A549 (cell line): ENCODE data around the gene FAH. TPM values are rescaled to one million over a fixed set of nuclear protein-coding genes. Genes with fewer than 3 reads are reported as not detected.

Experiments used
- ATAC-seq, 2 experiments: fragments of 200-7000 bp in 1 of 2; fragments of >200 bp in 1 of 2; cut with Nextera tagmentation in 1 of 2; cut with Tn5 transposase in 1 of 2; 3 replicates each; pipeline versions ENCODE4 v1.8.0 to v1.9.1; 2018 to 2020; ENCODE audit warnings: mild to moderate bottlenecking in 1 of 2, moderate library complexity in 1 of 2
- CTCF ChIA-PET: fragments of 300-600 bp; sonication (Branson Sonifier 250); formaldehyde crosslinking; extraction: SDS; loops from one replicate; lab custom pipeline; 2021; ENCODE audit warnings: antibody characterized with exemption, inconsistent platforms; lab: Yijun Ruan, JAX
- POLR2A ChIA-PET: fragments of 350-600 bp; formaldehyde crosslinking; extraction: SDS; loops from one replicate; lab custom pipeline; 2021; ENCODE audit warnings: antibody characterized with exemption, inconsistent platforms; lab: Yijun Ruan, JAX
- DNase-seq, 2 experiments: peaks; one replicate each; pipeline versions ENCODE4 v3.0.0 to v3.0.0-alpha.2; 2011 to 2016; ENCODE audit warnings: low read depth in 1 of 2, low spot score in 1 of 2
- FAIRE-seq: peaks from 2 replicates; lab custom pipeline; 2011; peaks lifted over from hg19 to GRCh38; lab: Jason Lieb, UNC
- H3K27ac ChIP-seq, 2 experiments: fragments of >200 bp; sonication (Bioruptor Twin); formaldehyde crosslinking; 3 replicates each; pipeline ENCODE4 v1.5.1; 2016 to 2017
- H3K4me1 ChIP-seq: fragments of >200 bp; sonication (Bioruptor Twin); formaldehyde crosslinking; 3 replicates; pipeline ENCODE4 v1.6.1; 2016
- H3K4me2 ChIP-seq: fragments of >200 bp; sonication (Bioruptor Twin); formaldehyde crosslinking; 3 replicates; pipeline ENCODE4 v1.6.1; 2016
- H3K4me3 ChIP-seq: fragments of >200 bp; sonication (Bioruptor Twin); formaldehyde crosslinking; 3 replicates; pipeline ENCODE4 v1.5.1; 2016
- H3K9me3 ChIP-seq: fragments of >200 bp; sonication (Bioruptor Twin); formaldehyde crosslinking; 3 replicates; pipeline ENCODE4 v1.6.1; 2016
- CEBPB ChIP-seq, 2 experiments: fragments of >200 bp in 1 of 2; sonication (Bioruptor Twin) in 1 of 2; formaldehyde crosslinking in 1 of 2; IDR thresholded peaks; 2 replicates each; pipeline ENCODE4 v1.6.1; 2012 to 2016
- CHD2 ChIP-seq: fragments of 150-350 bp; IDR thresholded peaks from 2 replicates; pipeline ENCODE4 v1.6.1; 2014; ENCODE audit warnings: low read length; ENCODE audit not compliant: partially characterized antibody
- CHD4 ChIP-seq: fragments of 200-600 bp; sonication (generic); IDR thresholded peaks from 2 replicates; pipeline ENCODE4 v1.6.1; 2016; ENCODE audit warnings: antibody characterized with exemption, mild to moderate bottlenecking, borderline replicate concordance
- ESRRA ChIP-seq: fragments of 150-350 bp; IDR thresholded peaks from 2 replicates; pipeline ENCODE4 v1.6.1; 2014; ENCODE audit warnings: mild to moderate bottlenecking, low read length, borderline replicate concordance
- FOSL2 ChIP-seq, 2 experiments: fragments of 450-650 bp in 1 of 2; fragments of >200 bp in 1 of 2; sonication (Bioruptor Twin) in 1 of 2; formaldehyde crosslinking; IDR thresholded peaks; 2 replicates each; pipeline versions ENCODE4 v1.5.0 to v1.6.1; 2016 to 2020; ENCODE audit warnings: mild to moderate bottlenecking in 1 of 2, moderate library complexity in 1 of 2
- HOXB13 ChIP-seq: fragments of 250-450 bp; sonication (Bioruptor Pico); IDR thresholded peaks from 2 replicates; pipeline ENCODE4 v1.5.0; 2020; ENCODE audit warnings: low read depth, mild to moderate bottlenecking, moderate library complexity
- HOXB5 ChIP-seq: fragments of 250-450 bp; sonication (Bioruptor Pico); IDR thresholded peaks from 2 replicates; pipeline ENCODE4 v1.5.0; 2020; ENCODE audit warnings: mild to moderate bottlenecking, moderate library complexity
- MAFK ChIP-seq: fragments of 450-650 bp; IDR thresholded peaks from 2 replicates; pipeline ENCODE4 v1.6.1; 2014; ENCODE audit not compliant: partially characterized antibody
- NFE2L2 ChIP-seq: fragments of 150-350 bp; conservative IDR thresholded peaks from 2 replicates; pipeline ENCODE4 v1.6.1; 2014; ENCODE audit warnings: low read length
- NR3C1 ChIP-seq: fragments of >200 bp; sonication (Bioruptor Twin); formaldehyde crosslinking; IDR thresholded peaks from 3 replicates; pipeline ENCODE4 v1.6.1; 2017
- PHF8 ChIP-seq: fragments of 200-600 bp; sonication (generic); IDR thresholded peaks from 2 replicates; pipeline ENCODE4 v1.6.1; 2016; ENCODE audit warnings: low read depth, mild to moderate bottlenecking, antibody characterized with exemption, moderate library complexity, borderline replicate concordance
- POLR2A ChIP-seq: IDR thresholded peaks from 2 replicates; pipeline ENCODE4 v1.6.1; 2012; ENCODE audit warnings: mild to moderate bottlenecking, low read length
- POLR2AphosphoS2 ChIP-seq: conservative IDR thresholded peaks from 2 replicates; pipeline ENCODE4 v1.6.1; 2012; ENCODE audit warnings: low read length, improper control_type of control experiment, inconsistent platforms
- RCOR1 ChIP-seq: fragments of 150-350 bp; IDR thresholded peaks from 2 replicates; pipeline ENCODE4 v1.6.1; 2014; ENCODE audit warnings: antibody characterized with exemption, low read length, low read depth
- ZFP36 ChIP-seq: fragments of 450-650 bp; IDR thresholded peaks from 2 replicates; pipeline ENCODE4 v1.6.1; 2014; ENCODE audit warnings: borderline replicate concordance; ENCODE audit not compliant: partially characterized antibody
- ZNF302 ChIP-seq: fragments of 250-450 bp; sonication (Bioruptor Pico); IDR thresholded peaks from 2 replicates; pipeline ENCODE4 v1.9.0; 2021; ENCODE audit warnings: inconsistent platforms, mild to moderate bottlenecking, moderate library complexity
- ZSCAN20 ChIP-seq: fragments of 250-450 bp; sonication (Bioruptor Pico); IDR thresholded peaks from 2 replicates; pipeline ENCODE4 v1.8.0; 2022; ENCODE audit warnings: mild to moderate bottlenecking, moderate library complexity
- WGBS: methylation state at CpG from one replicate; pipeline ENCODE4 v1.1.6; 2017; ENCODE audit errors: missing lambda C conversion rate; 5-methylcytosine and 5-hydroxymethylcytosine counted together
- polyA plus RNA-seq, 4 experiments: library from polyadenylated mRNA; depleted of rRNA in 3 of 4; stranded (reverse); fragments of >200 nt; fragmentation: RNase III in 1 of 4; extraction: RNeasy Plus Mini Kit Qiagen cat#74134 plus additional on column Dnase treatment in 1 of 4; gene quantifications; 2 replicates in 3 of 4; 3 replicates in 1 of 4; pipeline ENCODE4 v1.2.3, GENCODE V29; 2011 to 2017
- TF ChIP-seq, protein P1 (sequence below): IDR thresholded peaks from 2 replicates; pipeline ENCODE4 v1.6.1; 2012
- TF ChIP-seq, protein P2 (sequence below): fragments of >200 bp; sonication (Bioruptor Twin); formaldehyde crosslinking; IDR thresholded peaks from 2 replicates; pipeline ENCODE4 v1.6.1; 2016
- TF ChIP-seq, protein P3 (sequence below): IDR thresholded peaks from 2 replicates; pipeline ENCODE4 v1.6.1; 2012
- TF ChIP-seq, protein P4 (sequence below): fragments of 250-450 bp; sonication (Bioruptor Pico); IDR thresholded peaks from 2 replicates; pipeline ENCODE4 v1.5.0; 2021; ENCODE audit warnings: mild to moderate bottlenecking, moderate library complexity, borderline replicate concordance

The FAH gene
- polyA plus RNA-seq, 2 of the 4 experiments (the other 2 are of a cell fraction): 27.3 to 31.9 TPM

DNA sequence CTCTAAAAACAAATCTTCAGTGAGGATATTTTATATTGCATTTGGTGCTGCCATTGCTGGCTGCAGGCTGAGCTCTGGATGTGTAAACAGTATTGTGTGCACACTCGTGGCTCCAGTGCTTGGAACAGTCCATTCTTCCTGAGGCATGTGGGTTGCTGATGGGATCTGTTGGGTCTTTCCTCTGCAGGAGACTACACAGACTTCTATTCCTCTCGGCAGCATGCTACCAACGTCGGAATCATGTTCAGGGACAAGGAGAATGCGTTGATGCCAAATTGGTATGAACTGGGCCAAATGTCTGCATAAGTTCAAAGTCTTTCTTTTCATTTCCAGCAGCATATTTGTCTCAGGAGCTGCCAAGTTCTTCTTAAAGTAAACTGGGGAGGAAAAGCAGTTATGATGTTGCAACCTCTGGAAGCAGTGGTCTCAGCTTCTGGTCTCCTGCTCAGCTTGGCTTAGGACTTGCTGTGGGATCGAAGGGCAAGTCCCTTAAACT lies 9.3 kb downstream of the FAH start:
- CTCF ChIA-PET: interaction anchor here (0.7 to 2.7 kb wide), 6 partner anchors 10 to 73 kb away, joined by 3 to 8 read pairs (median 4); no protein-coding TSS in a partner anchor
- Histone ChIP-seq H3K4me3 (no peak overlapping the region), H3K9me3 (no peaks in the 10 kb centered on the region), H3K27ac (no peak overlapping the region), H3K4me2 (no peak overlapping the region), H3K4me1 (peaks cover 19% of the 10 kb centered on the region)
- DNase-seq: no peak
- ATAC-seq: no peak
- 77% methylated on average over 6 of the region's 6 CpGs for WGBS
- FAIRE-seq: no peak
- no peak for TF ChIP-seq ESRRA
- POLR2A ChIA-PET: interaction anchor here (0.7 kb wide), 1 partner anchor 9 kb away, joined by 3 read pairs; no protein-coding TSS in a partner anchor

DNA sequence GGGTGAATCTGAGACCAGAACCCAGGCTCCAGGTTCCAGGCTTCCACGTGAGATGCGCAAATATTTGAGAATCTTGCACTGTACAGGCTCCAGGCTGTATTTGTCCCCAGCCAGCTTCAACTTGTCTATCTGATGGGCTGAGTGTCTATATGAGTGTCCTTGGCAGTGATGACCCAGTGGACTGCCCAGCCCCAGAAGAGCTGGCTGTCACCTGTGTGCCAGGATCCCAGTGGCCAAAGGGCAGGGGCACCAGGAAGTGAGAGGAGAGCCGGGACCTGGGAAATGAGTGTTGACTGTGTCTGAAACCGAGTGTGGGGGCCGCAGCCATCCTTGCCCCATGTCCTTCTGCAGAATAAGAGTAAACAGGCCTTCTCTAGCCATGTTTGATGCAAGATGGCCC lies 10.4 kb downstream of the FAH start:
- no peak for ATAC-seq
- Histone ChIP-seq H3K9me3 (no peaks in the 10 kb centered on the region), H3K27ac (no peak overlapping the region), H3K4me2 (no peak overlapping the region), H3K4me3 (no peak overlapping the region), H3K4me1 (peaks cover 19% of the 10 kb centered on the region)
- ChIA-PET CTCF (interaction anchor here (1.7 to 2.7 kb wide), 2 partner anchors 10 to 21 kb away, joined by 5 to 8 read pairs; no protein-coding TSS in a partner anchor), POLR2A (no interaction called here)
- TF ChIP-seq RCOR1 (no peak), PHF8 (no peak), ZFP36 (no peak), CHD4 (no peak), POLR2A (no peak), NFE2L2 (no peak), ZSCAN20 (CRISPR knock-in tag) (no peak), MAFK (no peak), NR3C1 (no peak), CHD2 (no peak), POLR2AphosphoS2 (no peak), ZNF302 (CRISPR knock-in tag) (no peak)
- TF ChIP-seq, protein P1, sequence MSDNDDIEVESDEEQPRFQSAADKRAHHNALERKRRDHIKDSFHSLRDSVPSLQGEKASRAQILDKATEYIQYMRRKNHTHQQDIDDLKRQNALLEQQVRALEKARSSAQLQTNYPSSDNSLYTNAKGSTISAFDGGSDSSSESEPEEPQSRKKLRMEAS: no peak
- 90% methylated on average over 5 of the region's 5 CpGs for WGBS
- no peak for DNase-seq
- no peak for FAIRE-seq

DNA sequence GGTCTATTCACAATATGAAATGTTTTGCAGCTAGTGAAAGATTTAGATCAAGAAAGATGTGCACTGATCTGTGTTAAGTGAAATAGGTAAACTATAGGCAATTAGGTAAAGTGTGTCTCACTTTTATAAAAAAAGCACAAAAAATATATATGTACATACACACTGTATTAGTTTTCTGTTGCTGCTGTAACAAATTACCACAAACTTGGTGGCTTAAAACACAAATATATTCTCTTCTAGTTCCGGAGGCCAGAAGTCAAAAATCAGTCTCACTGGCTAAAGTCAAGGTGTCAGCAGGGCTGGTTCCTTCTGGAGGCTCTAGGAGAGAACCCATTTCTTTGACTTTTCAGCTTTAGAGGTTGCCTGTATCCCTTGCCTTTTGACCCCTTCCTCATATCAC lies 11.1 kb downstream of the FAH start:
- POLR2A ChIA-PET: no interaction called here
- DNase-seq: no peak
- FAIRE-seq: no peak
- peaks cover 19% of the 10 kb centered on the region for H3K4me1 ChIP-seq
- no peak overlapping the region for H3K4me3 ChIP-seq
- WGBS: 91% methylated on average over 1 of the region's 1 CpG
- H3K9me3 ChIP-seq: no peaks in the 10 kb centered on the region
- CTCF ChIA-PET: interaction anchor here (1.7 kb wide), 1 partner anchor 9 kb away, joined by 5 read pairs; no protein-coding TSS in a partner anchor
- ATAC-seq: no peak
- TF ChIP-seq CEBPB (IDR thresholded peaks at IDR 0.05): no peak
- TF ChIP-seq FOSL2 (IDR thresholded peaks at IDR 0.05): no peak
- TF ChIP-seq FOSL2 (CRISPR knock-in tag; IDR thresholded peaks at IDR 0.05): no peak
- TF ChIP-seq, protein P2, sequence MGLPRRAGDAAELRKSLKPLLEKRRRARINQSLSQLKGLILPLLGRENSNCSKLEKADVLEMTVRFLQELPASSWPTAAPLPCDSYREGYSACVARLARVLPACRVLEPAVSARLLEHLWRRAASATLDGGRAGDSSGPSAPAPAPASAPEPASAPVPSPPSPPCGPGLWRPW: no peak
- no peak for TF ChIP-seq HOXB13 (CRISPR knock-in tag)
- TF ChIP-seq, protein P3, sequence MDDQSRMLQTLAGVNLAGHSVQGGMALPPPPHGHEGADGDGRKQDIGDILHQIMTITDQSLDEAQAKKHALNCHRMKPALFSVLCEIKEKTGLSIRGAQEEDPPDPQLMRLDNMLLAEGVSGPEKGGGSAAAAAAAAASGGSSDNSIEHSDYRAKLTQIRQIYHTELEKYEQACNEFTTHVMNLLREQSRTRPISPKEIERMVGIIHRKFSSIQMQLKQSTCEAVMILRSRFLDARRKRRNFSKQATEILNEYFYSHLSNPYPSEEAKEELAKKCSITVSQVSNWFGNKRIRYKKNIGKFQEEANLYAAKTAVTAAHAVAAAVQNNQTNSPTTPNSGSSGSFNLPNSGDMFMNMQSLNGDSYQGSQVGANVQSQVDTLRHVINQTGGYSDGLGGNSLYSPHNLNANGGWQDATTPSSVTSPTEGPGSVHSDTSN: no peak
- TF ChIP-seq ZFP36: no peak
- TF ChIP-seq, protein P4, sequence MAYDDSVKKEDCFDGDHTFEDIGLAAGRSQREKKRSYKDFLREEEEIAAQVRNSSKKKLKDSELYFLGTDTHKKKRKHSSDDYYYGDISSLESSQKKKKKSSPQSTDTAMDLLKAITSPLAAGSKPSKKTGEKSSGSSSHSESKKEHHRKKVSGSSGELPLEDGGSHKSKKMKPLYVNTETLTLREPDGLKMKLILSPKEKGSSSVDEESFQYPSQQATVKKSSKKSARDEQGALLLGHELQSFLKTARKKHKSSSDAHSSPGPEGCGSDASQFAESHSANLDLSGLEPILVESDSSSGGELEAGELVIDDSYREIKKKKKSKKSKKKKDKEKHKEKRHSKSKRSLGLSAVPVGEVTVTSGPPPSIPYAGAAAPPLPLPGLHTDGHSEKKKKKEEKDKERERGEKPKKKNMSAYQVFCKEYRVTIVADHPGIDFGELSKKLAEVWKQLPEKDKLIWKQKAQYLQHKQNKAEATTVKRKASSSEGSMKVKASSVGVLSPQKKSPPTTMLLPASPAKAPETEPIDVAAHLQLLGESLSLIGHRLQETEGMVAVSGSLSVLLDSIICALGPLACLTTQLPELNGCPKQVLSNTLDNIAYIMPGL (CRISPR knock-in tag): no peak
- TF ChIP-seq POLR2A: no peak
- no peak for TF ChIP-seq HOXB5 (CRISPR knock-in tag)
- no peak overlapping the region for H3K27ac ChIP-seq
- no peak overlapping the region for H3K4me2 ChIP-seq
